Hematopoietic multipotent progenitor cell treated with erythropoietin and hydrocortisone succinate and interleukin-3 and kit ligand, for 15 days (in vitro differentiated cells): ENCODE data around the gene RNF220.

Experiments
- DNase-seq: peaks from one replicate; pipeline ENCODE4 v3.0.0-alpha.2; 2015; ENCODE audit warnings: low spot score

The RNF220 gene

DNA sequence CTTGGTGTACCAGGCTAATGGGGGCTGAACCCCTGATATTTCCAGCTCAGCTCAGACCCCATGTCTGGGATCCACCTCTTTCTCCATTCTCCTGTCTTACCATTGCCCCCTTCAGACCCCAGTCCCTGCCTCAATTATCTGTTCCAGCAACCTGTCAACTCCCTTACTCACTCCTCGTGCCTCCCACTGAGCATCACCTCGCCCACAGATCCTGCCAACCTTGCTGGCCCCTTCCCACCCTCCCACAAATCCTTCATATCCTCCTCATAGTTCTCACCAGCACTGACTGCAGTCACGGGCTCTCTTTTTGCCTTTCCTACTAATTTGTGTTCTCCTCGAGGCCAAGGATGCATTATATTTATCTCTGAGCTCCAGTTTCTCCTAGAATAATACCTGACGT is 206.4 kb downstream of the RNF220 start:
- no peak for DNase-seq

DNA sequence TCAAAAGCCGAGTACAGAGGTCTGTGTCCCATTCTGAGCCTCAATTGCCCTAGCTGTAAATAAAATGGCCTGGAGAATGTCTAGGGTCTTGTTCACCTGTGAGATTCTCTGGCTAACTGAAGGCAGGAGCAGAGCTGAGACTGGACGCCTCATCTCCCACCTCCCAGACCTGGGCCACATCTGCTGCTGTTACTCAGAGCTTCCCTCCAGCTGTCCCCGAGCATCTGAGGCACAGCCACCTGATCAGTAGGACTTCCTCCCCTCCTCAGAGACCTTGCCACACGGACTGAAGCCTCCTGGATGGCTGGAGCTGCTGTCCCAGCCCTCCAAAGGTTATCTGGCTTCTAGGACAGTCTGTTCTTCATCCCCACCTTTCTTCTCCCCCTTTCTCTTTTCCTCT is 206.8 kb downstream of the RNF220 start:
- DNase-seq, result no peak

- DNase-seq, result no peak
Observed at GRCh38 chr1:44613941-44614340, 208.9 kb downstream of the RNF220 start.

- DNase-seq, result no peak
Observed at GRCh38 chr1:44616284-44616990, 211.4 kb downstream of the RNF220 start.

- DNase-seq, result no peak
Observed at GRCh38 chr1:44616991-44617702, 212.1 kb downstream of the RNF220 start.

- DNase-seq, result no peak
Observed at GRCh38 chr1:44617703-44618029, 212.6 kb downstream of the RNF220 start.

DNA sequence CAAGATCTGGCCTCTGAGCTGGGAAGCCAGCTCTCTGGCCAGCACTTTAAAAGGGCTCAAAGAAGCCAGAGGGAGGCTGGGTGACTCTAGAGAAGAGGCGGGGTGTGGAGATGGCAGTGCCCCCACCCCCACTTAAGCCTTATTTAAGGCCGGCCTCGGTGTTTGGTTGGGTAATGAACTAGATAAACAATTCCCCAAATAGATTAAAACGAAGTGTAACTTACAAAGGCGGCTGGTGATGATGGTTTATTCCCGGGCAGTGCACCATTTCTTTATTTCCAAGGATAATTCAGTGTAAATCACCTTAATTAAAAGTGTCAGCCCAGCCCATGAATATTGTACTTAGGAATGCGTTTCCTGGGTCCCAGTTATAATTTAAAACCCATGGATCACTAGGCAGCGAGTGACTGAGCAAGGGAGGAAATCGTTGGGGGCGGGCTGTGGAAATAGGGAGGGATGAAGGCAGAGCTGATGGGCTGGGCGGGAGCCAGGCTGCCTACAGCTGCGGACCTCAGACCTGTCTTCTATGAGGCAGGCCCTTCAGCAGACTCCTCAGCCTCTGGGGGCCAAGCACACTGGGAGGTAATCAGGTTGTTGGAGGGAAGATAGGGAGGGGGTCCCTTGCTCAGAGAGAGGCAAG is 214.3 kb downstream of the RNF220 start:
- no peak for DNase-seq

DNA sequence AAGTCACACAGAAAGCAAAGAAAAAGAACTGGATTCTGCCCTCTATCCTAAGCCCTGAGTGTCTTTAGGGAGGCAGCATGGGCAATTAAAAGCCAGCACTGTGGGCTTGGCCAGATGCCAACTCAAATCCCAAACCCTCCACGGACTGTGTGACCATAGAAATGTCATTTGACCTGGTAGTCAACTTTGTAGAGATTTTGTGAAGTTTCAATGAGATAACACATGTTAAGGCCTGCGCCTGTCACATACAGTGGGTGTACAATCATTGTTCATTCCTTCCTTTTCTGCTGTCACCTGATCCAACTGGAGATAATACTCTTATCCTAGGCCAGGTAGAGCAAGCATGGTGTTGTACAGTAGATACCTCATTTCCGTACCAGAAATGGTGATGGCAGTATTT is 215.0 kb downstream of the RNF220 start:
- DNase-seq, result no peak

DNA sequence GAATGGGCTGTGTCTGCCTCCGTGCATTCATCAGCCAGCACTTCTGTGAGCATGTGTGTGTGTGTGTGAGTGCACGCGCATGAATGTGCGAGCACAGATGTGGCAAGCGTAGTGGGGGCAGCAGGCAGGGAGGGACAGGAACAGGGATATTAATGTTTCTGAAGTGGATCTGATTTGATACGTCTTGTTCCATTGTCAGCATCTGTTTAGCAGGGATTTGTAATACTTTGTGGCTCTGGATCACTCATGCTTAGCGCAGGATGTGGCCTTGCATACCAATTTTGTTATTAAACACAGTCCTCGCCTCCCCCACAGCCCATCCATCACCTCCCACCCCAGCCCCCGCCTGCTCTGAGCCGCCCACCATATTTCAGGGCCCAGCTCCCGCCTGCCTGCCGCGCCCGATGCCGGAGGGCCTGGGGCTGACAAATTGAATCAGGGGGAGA is 216.8 kb downstream of the RNF220 start:
- DNase-seq, result no peak

DNA sequence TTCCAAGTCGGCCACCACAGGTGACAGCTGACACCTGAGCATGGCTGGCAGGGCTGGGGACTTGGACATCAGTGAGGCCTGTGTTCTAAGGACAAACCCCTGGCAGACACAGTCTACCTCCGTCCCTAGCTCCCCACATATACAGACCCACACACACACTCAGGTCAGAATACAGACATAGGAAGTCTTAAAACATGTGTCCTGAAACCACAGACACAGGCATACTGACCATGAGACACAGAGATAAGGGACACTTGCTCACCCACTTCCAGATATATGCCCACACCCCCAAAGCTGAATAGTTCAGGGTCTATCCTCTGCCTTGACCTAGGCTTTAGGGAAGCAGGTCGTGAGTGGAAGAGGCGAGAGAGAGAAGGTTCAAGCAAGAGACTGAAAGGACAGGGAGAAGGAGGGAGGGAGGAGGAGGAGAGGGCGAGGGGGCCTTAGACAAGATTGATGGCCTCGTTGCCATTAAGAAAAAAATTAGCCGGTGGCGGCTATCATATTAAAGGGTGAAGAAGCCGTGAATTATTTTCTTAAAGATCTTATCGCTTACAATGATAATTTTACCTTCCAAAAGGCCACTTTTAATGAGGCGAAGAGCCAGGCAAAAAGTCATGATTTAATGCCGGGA is 219.3 kb downstream of the RNF220 start:
- no peak for DNase-seq

- no peak for DNase-seq
Observed at GRCh38 chr1:44625348-44625747, 220.3 kb downstream of the RNF220 start.

DNA sequence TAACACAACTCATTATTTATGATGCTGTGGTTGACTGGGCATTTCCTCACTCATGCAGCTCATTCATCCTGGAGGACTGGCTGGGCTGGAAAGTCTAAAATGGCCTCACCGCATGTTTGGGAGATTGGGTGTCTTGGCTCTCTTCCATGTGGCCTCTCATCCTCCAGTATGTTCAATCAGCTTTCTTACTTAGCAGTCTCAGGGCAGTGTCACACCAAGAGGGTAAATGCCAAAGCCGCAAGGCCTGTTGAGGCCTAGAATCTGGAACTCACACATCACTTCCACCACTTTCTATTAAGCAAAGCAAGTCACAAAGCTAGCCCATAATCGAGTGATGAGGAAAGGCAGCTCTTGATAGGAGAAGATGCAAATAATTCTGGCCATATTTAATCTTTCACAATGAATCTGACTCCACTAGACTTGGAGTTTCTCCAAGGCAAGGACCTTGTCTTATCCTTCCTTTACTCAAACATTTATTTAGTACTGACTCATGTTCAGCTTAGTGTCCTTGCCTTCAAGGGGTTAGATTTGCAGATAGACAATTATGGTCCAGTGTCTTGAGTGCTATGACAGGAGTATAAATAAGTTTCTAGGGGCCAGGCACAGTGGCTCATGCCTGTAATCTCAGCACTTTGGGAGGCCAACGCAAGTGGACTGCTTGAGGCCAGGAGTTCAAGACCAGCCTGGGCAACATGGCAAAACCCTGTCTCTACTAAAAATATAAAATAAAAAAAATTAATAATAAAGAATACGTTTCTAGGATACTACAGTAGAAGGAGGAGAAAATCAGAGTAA is 224.1 kb downstream of the RNF220 start:
- DNase-seq, result no peak

- no peak for DNase-seq
Observed at GRCh38 chr1:44630116-44630515, 225.1 kb downstream of the RNF220 start.

- peak; percentile 54 for DNase-seq
Observed at GRCh38 chr1:44631333-44631646, 226.2 kb downstream of the RNF220 start.

- DNase-seq, result peak; percentile 85
Observed at GRCh38 chr1:44631647-44632539, 226.8 kb downstream of the RNF220 start.

DNA sequence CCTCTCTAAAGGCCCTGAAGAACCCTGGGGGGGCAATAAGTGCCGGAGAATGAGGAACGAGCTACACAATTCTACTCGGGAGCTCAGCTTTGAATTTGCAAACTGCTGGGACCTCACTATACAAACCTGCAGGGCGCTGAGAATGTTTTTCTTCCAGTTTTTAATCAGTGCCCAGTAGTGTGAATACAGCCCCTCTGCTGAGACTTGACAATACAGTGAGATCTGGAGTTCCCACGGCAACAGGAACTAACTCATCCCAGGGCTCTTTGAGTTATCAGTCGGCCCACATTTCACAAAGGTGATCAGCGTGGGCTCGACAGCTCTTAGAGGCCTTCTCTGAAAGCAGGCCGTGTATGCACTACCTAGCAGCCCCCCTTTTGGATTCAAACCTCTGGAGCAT is 227.5 kb downstream of the RNF220 start:
- DNase-seq, result peak; percentile 75

DNA sequence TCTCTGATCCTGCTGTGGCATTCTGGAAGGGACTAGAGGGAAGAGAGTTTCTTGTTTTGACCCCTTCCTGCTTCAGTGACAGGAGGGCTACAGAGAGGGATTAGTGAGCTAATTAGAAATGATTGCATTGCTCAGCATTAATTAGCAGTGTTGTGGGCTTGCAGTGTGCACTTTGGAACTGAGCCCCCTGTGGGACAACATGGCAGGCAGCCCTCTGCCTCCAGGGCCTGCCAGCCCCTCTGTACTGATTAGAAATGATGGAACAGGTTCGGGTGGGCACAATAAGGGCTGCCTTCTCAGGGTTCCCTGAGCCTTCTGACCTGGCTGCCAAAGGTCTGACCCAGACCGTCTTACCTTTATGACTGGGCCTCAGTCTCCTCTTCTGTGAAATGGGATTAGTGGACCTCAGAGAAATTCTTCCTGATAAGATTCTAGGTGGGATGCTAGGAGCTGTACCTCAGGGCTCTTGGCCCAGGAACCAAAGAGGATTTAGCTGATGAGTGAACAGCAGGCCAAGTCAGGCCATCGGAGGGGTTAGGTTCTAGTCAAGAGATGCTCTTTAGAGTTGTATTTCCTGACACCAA is 229.6 kb downstream of the RNF220 start:
- no peak for DNase-seq

- no peak for DNase-seq
Observed at GRCh38 chr1:44635439-44635838, 230.4 kb downstream of the RNF220 start.

- DNase-seq, result no peak
Observed at GRCh38 chr1:44636083-44636687, 231.1 kb downstream of the RNF220 start.
